SKM-1 (cell line): ENCODE measurements around the gene CORO1A.
"Not testable (repeated sequence)": the region's sequence is repeated elsewhere in the genome, so short reads cannot be mapped to it uniquely, and the experiment has no call there.

ENCODE experiments used
- DNase-seq: peaks from one replicate; lab custom pipeline; 2025; ENCODE audit not compliant: unreplicated experiment; lab: John Stamatoyannopoulos, UW

CORO1A gene

DNA sequence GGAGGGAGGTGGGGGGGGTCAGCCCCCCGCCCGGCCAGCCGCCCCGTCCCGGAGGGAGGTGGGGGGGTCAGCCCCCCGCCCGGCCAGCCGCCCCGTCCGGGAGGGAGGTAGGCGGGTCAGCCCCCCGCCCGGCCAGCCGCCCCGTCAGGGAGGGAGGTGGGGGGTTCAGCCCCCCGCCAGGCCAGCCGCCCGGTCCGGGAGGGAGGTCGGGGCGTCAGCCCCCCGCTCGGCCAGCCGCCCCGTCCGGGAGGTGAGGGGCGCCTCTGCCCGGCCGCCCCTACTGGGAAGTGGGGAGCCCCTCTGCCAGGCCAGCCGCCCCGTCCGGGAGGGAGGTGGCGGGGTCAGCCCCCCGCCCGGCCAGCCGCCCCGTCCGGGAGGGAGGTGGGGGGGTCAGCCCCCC, 14.0 kb upstream of the CORO1A start:
- DNase-seq, result not testable (repeated sequence)

DNA sequence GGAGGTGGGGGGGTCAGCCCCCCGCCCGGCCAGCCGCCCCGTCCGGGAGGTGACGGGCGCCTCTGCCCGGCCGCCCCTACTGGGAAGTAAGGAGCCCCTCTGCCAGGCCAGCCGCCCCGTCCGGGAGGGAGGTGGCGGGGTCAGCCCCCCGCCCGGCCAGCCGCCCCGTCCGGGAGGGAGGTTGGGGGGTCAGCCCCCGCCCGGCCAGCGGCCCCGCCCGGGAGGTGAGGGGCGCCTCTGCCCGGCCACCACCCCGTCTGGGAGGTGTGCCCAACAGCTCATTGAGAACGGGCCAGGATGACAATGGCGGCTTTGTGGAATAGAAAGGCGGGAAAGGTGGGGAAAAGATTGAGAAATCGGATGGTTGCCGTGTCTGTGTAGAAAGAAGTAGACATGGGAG, 13.3 kb upstream of the CORO1A start:
- not testable (repeated sequence) for DNase-seq

DNA sequence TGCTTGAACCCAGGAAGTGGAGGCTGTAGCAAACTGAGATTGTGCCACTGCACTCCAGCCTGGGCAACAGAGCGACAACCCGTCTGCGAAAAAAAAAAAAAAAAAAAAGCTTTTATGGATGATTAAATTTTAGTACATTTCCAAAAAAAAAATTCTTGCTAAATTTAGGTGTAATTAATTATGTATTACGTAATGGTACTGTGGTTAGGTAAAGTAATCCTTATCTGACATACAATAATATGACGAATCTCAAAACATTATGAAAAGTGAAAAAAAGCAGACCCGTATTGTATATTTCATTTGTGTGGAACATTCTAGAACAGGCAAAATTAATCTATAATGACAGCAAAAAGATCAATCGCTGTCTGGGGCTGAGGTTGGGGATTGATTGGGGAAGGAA, 10.3 kb upstream of the CORO1A start:
- no peak for DNase-seq

DNA sequence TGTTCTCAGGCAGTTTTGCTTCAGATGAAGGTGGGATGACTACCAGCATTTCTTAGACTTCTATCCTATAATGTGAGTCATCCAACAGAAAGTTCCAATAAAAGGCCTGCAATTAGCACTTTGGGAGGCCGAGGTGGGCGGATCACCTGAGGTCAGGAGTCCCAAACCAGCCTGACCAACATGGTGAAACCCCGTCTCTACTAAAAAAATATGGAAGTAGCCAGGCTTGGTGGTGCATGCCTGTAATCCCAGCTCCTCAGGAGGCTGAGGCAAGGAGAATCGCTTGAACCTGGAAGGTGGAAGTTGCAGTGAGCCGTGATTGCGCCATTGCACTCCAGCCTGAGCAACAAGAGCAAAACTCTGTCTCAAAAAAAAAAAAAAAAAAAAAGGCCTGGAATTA, 6.5 kb upstream of the CORO1A start:
- not testable (repeated sequence) for DNase-seq

DNA sequence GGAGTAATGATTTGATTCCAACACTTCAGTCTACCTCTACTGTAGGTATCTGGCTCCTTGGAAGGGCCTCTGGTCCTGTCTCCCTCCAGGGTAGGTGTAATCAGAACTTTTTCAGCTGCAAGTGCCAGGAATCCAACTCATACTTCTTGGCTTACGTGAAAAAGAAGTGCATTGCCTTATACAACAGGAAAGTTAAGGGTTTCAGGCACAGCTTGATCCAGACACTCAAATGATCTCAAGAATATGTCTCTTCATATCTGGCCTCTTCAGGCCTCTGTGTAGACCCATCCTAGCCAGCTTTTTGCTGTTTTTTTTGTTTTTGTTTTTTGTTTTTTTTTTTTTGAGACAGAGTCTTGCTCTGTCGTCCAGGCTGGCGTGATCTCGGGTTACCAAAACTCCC, 4.2 kb upstream of the CORO1A start:
- no peak for DNase-seq

DNA sequence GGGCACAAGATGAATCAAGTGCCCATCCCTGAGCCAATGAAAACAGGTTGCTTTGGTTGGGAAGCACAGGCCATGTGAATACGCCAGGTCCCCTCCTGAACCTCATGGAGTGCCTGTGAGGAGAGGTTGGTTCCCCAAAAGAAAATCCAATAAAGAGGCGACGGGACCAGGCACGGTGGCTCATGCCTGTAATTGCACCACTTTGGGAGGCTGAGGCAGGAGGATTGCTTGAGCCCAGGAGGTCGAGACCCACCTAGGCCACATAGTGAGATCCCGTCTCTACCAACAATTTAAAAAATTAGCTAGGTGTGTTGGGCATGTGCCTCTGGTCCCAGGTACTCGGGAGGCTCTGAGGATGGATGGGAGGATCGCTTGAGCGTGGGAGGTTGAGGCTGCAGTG, 3.5 kb upstream of the CORO1A start:
- DNase-seq, result no peak

DNA sequence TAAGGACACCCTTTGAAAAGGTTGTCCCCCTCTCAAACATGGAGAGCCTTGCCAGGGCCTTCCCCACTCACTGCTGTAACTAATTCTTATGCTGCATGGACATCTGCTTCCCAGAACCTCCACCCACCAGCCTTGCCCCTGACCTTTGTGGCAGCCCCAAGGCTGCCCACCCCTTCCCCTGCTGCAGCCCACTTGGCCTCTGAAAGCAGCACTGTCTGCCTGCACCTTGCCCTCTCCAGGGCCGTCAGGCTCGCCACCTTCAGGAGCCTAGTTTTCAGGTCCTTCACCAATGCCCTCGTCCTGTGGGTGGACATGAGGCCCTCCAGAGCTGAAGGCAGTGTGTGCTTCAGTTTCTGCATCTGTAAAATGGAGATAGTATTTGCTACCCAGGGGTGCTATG, 2.7 kb upstream of the CORO1A start:
- DNase-seq, result no peak

DNA sequence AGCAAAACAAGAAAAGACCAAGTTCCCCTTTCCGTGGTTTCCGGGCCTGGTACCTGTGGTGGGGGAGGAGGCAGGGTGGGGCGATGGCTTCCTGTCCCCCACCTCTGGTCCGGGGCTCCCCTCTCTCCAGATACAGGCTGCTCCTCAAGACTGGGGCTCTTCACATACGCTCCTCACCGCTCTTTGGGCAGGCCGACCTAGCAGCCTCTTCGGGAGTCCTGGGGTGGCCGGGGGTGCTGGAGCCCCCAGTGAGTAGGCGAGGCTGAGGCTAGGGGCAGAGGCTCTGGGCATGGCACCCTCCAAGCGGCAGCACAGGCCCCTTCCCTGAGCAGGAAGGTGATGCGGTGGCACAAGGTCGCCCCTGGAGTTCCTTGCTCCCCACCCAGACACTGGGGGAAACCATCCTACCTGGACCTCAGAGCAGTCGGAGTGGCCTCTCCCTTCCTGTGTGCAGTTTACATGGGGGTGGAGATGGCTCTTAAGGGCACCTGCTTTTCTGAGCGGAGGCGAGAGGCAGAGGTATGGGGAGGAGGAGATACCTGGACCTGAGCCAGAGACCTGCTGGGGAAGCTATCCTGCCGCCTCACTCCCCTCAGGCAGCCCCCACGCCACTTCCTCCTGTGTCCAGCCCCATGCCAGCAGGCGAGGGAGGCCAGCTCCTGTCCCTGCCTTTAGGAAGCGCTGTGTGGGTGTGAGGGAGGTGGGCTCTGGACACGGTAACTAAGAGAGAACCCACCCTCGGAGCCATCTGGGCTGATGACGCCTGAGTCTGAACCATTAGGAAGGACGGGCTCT, 891 bp downstream of the CORO1A start:
- peak; percentile 81 for DNase-seq

DNA sequence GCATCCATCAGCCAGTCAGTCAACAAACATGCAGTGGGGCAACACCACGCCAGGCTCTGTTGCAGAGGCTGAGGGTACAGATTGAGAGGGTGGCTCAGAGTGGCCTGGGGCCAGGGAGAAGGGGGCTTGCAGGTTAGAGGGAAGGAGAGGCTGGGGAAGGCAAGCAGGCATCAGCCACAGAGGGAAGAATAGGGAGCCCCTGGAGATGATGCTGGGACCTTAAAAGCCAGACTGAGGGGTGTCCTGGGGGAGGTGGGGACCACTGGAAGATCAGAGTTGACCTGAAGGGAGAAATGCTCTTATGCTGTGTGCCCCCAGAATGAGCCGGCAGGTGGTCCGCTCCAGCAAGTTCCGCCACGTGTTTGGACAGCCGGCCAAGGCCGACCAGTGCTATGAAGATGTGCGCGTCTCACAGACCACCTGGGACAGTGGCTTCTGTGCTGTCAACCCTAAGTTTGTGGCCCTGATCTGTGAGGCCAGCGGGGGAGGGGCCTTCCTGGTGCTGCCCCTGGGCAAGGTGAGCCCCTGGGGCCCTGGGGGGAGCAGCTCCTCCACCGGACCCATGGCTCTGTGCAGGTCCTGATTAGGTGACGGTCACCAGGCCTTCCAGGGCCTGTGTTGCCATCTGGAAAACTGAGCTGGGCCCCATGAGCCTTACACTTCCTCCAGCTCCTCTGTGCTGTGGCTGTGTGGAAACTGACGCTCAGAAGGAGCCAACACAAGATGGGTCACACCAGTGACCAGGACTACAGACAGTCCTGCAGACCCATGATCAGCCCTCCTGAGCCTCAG, 1.7 kb downstream of the CORO1A start:
- peak; percentile 83 for DNase-seq

DNA sequence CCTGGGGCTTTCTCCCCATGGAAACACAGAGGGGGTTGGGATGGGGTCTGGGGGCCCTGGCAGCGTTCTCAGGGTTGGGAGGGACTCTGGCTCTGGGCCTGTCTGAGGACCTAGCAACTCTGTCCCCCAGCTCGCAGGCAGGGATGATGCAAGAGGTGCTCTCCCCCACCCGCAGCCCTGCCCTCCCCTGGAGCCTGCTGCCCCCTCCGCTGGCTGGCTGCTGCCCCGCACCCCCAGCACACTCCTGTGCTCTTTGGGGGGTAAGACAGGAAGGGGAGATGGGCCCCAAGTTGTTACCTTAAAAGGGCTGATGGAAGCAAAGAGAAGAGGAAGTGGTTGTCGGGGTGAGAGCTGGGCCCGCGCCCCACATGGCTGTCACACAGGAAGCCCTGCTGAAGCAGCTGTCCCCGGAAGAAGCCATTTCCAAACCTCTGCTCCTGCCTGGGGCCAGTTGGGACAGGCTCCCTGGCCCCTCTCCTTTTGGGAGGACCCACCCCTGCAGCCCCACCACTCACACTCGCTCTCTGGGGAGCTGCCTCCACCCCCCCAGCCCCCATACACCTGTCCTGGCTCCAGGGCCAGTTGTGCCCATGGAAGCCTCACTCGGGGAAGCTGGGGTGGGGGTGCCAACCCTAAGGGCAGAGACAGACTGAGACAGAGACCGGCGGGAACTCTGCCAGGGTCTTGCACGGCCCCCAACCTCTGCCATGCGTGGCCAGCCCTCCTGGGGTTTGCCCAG, 2.5 kb downstream of the CORO1A start:
- peak; percentile 93 for DNase-seq

DNA sequence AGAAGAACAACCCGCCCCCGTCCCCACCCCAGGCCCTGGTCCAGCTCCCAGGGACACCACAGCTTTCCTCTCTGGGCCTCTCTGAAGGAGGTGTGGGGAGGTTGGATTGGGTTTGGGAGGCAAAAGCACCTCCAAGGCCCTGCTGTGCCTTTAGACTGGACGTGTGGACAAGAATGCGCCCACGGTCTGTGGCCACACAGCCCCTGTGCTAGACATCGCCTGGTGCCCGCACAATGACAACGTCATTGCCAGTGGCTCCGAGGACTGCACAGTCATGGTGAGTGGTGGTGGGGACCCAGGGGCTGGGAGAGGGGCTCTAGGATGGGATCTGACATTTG, 3.0 kb downstream of the CORO1A start:
- DNase-seq, result no peak

DNA sequence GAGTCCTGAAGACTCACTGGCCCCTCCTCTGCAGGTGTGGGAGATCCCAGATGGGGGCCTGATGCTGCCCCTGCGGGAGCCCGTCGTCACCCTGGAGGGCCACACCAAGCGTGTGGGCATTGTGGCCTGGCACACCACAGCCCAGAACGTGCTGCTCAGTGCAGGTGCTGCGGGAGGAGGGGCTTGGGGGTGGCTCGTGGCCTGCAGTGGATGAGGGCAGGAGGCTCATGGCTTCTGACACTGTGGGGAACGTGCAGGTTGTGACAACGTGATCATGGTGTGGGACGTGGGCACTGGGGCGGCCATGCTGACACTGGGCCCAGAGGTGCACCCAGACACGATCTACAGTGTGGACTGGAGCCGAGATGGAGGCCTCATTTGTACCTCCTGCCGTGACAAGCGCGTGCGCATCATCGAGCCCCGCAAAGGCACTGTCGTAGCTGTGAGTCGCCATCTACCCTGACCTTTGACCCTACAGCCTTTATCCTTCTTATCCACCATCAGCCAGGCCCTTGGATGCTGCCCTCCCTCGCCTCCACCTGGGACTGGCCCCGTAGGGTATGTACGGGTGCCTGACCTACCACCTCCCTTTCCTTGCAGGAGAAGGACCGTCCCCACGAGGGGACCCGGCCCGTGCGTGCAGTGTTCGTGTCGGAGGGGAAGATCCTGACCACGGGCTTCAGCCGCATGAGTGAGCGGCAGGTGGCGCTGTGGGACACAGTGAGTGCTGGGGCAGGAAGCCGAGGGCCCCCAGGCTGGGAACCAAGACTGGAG, 3.6 kb downstream of the CORO1A start:
- no peak for DNase-seq

DNA sequence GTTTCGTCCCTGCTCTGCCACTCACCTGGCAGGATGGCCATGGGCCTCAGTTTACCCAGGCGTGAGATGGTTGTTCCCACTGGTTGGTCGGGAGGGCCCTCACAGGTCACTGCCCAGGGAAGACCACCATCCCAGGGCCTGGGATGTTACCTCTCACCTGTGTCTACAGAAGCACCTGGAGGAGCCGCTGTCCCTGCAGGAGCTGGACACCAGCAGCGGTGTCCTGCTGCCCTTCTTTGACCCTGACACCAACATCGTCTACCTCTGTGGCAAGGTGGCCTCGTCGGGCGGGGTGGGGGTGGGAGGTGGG, 4.1 kb downstream of the CORO1A start:
- DNase-seq, result no peak

DNA sequence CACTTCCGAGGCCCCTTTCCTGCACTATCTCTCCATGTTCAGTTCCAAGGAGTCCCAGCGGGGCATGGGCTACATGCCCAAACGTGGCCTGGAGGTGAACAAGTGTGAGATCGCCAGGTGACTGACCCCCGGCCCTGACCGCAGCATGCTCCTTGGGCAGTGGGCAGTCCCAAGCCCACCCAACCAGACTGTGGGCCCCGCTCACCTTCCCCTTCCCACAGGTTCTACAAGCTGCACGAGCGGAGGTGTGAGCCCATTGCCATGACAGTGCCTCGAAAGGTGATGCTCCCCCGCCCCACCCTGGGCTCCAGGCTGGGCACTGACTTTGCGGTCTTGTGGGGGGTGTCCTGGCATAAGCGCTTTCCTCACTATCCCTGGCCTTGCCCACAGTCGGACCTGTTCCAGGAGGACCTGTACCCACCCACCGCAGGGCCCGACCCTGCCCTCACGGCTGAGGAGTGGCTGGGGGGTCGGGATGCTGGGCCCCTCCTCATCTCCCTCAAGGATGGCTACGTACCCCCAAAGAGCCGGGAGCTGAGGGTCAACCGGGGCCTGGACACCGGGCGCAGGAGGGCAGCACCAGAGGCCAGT, 4.7 kb downstream of the CORO1A start:
- no peak for DNase-seq

DNA sequence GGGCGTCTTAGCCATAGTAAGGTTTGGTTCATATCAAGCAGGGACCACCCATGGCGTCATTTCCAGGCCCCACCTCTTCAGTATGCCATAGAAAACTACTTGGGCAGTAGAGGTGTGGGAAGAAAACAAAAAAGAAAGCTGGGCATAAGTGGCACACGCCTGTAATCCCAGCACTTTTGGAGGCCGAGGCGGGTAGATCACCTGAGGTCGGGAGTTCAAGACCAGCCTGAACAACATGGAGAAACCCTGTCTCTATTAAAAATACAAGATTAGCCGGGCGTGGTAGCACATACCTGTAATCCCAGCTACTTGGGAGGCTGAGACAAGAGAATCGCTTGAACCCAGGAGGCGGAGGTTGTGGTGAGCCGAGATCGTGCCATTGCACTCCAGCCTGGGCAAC, 7.8 kb downstream of the CORO1A start:
- not testable (repeated sequence) for DNase-seq

DNA sequence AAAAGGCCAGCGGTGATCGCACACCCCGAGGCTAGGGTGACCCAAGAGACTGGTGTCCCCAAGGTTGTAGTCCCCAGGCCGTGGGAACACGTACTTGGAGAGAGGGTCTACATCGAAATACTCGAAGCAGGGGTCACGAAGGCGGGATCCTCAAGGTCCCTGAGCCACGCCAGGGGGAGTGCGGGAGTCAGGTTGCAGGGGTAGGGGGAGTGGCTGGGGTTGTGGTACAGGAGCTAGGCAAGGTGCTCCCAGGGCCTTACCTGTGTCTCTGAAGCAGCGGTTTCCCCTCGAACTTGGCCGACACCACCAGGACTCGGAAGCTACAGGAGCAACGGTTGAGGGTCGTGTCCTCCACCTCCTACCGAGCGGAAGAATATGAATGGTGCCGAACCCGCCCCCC, 9.7 kb downstream of the CORO1A start:
- DNase-seq, result not testable (repeated sequence)

DNA sequence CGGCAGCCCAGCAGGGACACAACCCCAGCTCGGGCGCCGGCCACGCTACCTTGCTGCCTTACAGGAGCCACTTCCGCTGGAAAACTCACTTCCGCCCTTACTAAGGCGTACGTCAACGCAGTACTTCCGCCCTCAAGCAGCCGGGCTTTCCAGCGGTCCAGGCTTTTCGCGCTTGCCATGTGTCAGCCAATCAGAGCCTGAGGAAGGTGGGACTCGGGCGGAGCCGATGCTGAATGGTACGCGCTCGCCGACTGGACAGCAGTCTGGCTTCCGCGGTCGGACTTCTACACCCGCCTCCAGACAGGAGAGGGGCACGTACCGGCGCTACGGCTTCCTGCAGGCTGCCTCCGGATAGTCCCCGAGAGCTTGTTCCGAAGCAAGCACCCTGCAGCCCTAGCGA, 10.2 kb downstream of the CORO1A start, which contains the start of the genes BOLA2B and SLX1A:
Gene BOLA2B, minus strand, starts transcription at position 52 of the 400 bp plus-strand sequence. CDS start 71 bp downstream, outside the sequence.
Gene SLX1A, plus strand, starts transcription at position 261 of the 400 bp plus-strand sequence. CDS start 210 bp downstream, outside the sequence.
- DNase-seq, result not testable (repeated sequence)

DNA sequence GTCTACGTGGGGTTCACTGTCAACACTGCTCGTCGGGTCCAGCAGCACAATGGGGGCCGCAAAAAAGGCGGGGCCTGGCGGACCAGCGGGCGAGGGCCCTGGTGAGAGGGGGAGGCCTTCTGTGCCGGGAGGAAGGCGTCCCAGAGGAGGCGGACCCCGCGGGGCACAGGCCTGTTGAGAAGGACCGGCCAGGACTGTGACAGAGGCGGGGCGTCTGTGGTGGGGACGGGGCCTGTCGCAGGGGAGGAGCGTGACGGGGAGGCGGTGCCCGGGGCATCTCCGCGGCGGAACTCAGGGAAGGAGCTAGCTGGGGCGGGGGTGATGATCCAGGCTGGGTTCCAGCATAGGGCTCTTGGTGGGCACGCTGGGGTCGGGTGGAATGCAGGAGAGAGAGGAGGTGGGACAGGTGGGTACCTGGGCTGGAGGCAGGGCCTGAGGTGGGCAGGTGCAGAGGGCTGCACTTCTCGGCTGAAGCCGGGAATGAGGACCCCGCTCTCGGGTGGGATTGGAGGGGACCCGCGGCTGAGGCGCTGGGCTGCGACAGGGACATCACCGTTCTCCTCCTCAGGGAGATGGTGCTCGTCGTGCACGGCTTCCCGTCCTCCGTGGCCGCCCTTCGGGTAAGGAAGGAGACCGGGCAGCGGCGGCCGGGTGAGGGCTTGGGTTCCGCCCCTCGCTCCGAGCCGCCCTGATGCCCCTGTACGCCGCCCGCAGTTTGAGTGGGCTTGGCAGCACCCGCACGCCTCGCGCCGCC, 10.9 kb downstream of the CORO1A start:
- DNase-seq, result not testable (repeated sequence)

DNA sequence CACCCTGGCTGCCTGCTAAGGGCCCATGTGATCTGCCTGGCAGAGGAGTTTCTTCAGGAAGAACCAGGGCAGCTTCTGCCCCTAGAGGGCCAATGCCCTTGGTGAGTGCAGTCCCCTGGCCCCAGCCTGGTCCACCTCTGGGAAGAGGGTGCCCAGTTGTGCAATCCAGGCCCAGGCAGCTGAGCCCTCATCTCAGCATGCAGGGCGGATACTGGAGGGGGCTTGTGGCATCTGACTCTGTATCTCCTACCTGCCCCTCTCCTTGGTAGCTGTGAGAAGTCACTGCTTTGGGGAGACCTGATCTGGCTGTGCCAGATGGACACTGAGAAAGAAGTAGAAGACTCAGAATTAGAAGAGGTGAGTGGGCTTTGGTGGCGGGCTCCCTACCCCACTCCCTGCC, 13.6 kb downstream of the CORO1A start:
- not testable (repeated sequence) for DNase-seq

DNA sequence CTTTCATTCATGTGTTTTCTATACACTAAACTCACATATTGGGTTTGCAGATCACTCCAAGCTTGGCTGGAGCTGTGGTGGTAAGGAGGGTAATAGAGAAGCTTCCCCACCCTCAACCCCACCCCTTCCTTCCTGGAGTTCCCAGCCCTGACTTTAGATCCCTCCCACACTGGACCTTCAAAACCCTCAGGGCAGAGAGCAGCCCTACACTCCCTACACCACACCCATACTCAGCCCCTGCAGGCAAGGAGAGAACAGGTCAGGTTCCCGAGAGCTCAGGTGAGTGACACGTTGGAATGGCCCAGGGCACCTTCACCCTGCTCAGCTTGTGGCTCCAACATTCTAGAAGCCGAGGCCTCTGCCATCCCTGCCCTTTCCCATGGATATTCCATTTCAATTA, 15.6 kb downstream of the CORO1A start, which contains the start of gene SULT1A3:
Gene SULT1A3, plus strand, starts transcription at position 207 of the 400 bp plus-strand sequence. CDS start 1,474 bp downstream, outside the sequence.
- DNase-seq, result not testable (repeated sequence)
